ENCODE results near the gene ZSWIM7.
"Not testable (repeated sequence)": the region's sequence is repeated elsewhere in the genome, so short reads cannot be mapped to it uniquely, and the experiment has no call there.

ZSWIM7 gene

GRCh38 chr17:15996322-15996721 is 3.2 kb downstream of the ZSWIM7 start:
- Mint-ChIP-seq H3K36me3 (ENCODE audit: low read depth) (peaks cover 20% of the 10 kb centered on the region), H3K27ac (no peak overlapping the region), H3K27me3 (ENCODE audit: low read depth) (peaks cover 3% of the 10 kb centered on the region), H3K4me3 (no peak overlapping the region), H3K4me1 (peaks cover 14% of the 10 kb centered on the region), H3K9me3 (no peaks in the 10 kb centered on the region)
- TF ChIP-seq, protein P1, sequence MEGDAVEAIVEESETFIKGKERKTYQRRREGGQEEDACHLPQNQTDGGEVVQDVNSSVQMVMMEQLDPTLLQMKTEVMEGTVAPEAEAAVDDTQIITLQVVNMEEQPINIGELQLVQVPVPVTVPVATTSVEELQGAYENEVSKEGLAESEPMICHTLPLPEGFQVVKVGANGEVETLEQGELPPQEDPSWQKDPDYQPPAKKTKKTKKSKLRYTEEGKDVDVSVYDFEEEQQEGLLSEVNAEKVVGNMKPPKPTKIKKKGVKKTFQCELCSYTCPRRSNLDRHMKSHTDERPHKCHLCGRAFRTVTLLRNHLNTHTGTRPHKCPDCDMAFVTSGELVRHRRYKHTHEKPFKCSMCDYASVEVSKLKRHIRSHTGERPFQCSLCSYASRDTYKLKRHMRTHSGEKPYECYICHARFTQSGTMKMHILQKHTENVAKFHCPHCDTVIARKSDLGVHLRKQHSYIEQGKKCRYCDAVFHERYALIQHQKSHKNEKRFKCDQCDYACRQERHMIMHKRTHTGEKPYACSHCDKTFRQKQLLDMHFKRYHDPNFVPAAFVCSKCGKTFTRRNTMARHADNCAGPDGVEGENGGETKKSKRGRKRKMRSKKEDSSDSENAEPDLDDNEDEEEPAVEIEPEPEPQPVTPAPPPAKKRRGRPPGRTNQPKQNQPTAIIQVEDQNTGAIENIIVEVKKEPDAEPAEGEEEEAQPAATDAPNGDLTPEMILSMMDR (IDR thresholded peaks at IDR 0.05; ENCODE audit: unreplicated experiment in 3 of 3) = no peak

DNA sequence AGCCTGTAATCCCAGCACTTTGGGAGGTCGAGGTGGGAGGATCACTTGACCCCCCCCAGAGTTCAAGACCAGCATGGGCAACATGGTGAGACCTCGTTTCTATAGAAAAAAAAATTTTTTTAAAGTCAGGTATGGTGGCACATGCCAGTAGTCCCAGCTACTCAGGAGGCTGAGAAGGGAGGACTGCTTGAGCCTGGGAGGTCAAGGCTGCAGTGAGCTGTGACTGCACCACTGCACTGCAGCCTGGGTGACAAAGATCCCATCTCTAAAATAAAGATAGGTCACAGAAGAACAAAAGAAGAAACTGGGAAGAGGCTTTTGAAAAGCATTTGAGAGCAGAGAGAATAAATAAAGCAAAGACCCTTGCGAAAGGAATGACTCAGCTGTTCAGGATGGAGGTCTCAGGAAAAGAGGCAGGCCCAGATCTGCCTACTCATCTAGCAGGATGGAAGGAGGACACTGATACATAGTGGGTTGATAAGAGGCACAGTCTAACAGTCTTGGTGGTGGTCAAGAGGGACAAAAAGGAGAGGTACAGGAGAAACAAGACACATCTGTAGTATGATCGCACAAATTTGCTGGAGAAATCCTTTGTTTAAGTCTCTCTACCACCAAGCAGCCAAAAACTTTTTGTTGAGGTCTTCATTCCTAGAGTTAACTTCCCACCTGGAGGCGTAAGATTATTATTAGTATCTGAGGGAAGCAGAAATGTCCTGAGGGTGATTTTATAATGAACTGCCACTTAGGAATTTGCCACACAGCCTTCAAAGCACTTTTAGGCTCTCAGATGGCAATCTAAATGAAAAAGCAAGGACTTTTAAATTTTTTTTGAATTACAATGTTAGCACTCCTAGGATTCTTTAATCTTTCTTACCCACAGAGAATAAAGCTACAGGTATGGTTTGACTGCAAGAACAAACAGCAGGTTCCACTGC is 17.6 kb downstream of the ZSWIM7 start:
- Mint-ChIP-seq H3K9me3 (peaks cover 5% of the 10 kb centered on the region), H3K36me3 (ENCODE audit: low read depth) (peaks cover 73% of the 10 kb centered on the region), H3K4me3 (no peak overlapping the region), H3K27ac (peak overlapping the region in 1 of 3 experiments; percentile 17), H3K27me3 (ENCODE audit: low read depth) (no peaks in the 10 kb centered on the region), H3K4me1 (no peaks in the 10 kb centered on the region)
- TF ChIP-seq, protein P1 (IDR thresholded peaks at IDR 0.05; ENCODE audit: unreplicated experiment in 3 of 3) = no peak

- H3K4me3 Mint-ChIP-seq = no peak overlapping the region
- H3K4me1 Mint-ChIP-seq = no peaks in the 10 kb centered on the region
- TF ChIP-seq, protein P1 (IDR thresholded peaks at IDR 0.05; ENCODE audit: unreplicated experiment in 3 of 3) = no peak
- H3K36me3 Mint-ChIP-seq (ENCODE audit: low read depth) = peaks cover 70% of the 10 kb centered on the region
- H3K9me3 Mint-ChIP-seq = peaks cover 5% of the 10 kb centered on the region
- no peaks in the 10 kb centered on the region for H3K27me3 Mint-ChIP-seq (ENCODE audit: low read depth)
- no peak overlapping the region for H3K27ac Mint-ChIP-seq
Observed at GRCh38 chr17:15981208-15981607, 18.3 kb downstream of the ZSWIM7 start.

DNA sequence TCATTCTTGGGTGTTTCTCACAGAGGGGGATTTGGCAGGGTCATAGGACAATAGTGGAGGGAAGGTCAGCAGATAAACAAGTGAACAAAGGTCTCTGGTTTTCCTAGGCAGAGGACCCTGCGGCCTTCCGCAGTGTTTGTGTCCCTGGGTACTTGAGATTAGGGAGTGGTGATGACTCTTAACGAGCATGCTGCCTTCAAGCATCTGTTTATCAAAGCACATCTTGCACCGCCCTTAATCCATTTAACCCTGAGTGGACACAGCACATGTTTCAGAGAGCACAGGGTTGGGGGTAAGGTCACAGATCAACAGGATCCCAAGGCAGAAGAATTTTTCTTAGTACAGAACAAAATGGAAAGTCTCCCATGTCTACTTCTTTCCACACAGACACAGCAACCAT is 20.5 kb downstream of the ZSWIM7 start:
- H3K4me3 Mint-ChIP-seq; H3K9me3 Mint-ChIP-seq; H3K4me1 Mint-ChIP-seq; H3K27me3 Mint-ChIP-seq (ENCODE audit: low read depth); H3K27ac Mint-ChIP-seq: not testable (repeated sequence)
- H3K36me3 Mint-ChIP-seq (ENCODE audit: low read depth) = peaks cover 68% of the 10 kb centered on the region

DNA sequence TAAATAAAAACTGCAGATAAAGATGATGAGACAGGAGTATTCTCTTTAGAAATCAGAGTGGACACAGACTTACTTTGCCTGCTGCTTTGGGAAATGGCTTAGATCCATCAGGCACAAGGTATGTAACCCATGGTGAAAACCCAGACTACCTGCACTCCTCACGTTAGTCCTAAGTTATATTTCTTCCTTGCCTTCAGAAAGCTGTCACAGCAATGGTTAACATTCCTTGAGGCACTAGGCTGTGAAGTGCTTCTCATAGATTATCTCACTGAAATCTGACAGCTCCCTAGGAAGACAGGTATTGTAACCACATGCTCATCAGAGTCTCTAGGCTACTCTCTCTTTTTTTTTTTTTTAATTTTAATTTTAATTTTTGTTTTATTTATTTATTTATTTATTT is 20.9 kb downstream of the ZSWIM7 start:
- Mint-ChIP-seq H3K9me3 (peaks cover 5% of the 10 kb centered on the region), H3K4me1 (no peaks in the 10 kb centered on the region), H3K4me3 (no peak overlapping the region), H3K27me3 (ENCODE audit: low read depth) (no peaks in the 10 kb centered on the region), H3K36me3 (ENCODE audit: low read depth) (peaks cover 67% of the 10 kb centered on the region), H3K27ac (no peak overlapping the region)
- TF ChIP-seq, protein P1 (IDR thresholded peaks at IDR 0.05; ENCODE audit: unreplicated experiment in 3 of 3) = no peak

DNA sequence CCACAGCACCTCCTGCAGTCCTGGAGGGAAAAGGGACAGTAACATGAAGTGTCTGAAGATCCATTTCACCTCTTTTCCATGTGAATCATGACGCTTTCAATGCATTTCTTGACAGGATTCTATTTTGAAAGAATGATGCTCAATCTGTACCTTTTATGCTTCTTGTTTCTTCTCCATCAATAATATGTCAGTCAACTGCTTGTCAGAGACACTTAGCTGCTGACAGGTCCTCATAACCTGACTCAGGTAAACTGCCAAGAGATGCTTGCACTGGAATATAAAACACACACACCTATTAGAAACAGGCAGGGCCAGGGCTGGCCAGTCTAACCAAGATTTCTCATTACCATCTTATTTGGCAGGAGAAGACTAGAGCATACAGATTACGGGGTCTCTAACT is 21.6 kb downstream of the ZSWIM7 start:
- no peak overlapping the region for H3K27ac Mint-ChIP-seq
- peaks cover 5% of the 10 kb centered on the region for H3K9me3 Mint-ChIP-seq
- no peaks in the 10 kb centered on the region for H3K27me3 Mint-ChIP-seq (ENCODE audit: low read depth)
- TF ChIP-seq, protein P1 (IDR thresholded peaks at IDR 0.05; ENCODE audit: unreplicated experiment in 3 of 3) = no peak
- H3K4me1 Mint-ChIP-seq = no peaks in the 10 kb centered on the region
- H3K36me3 Mint-ChIP-seq (ENCODE audit: low read depth) = peaks cover 68% of the 10 kb centered on the region
- H3K4me3 Mint-ChIP-seq = no peak overlapping the region

All from nephron (organoid).